Erythroblast (primary cell): Measurements from ENCODE around the gene WDR91.

Experiments
- GATA1 ChIP-seq: IDR thresholded peaks from 2 replicates; pipeline ENCODE4 v1.6.1; 2011; ENCODE audit warnings: low read depth, mild to moderate bottlenecking, control low read depth, low read length, moderate library complexity
- POLR2A ChIP-seq: IDR thresholded peaks from 2 replicates; pipeline ENCODE4 v1.6.1; 2011; ENCODE audit warnings: mild to moderate bottlenecking, low read length

- TF ChIP-seq POLR2A (no peak), GATA1 (no peak)
These were observed 12.7 kb upstream of the WDR91 start for GRCh38 chr7:135224027-135224426.
